Muscle layer of duodenum (tissue), 2 donors: ENCODE data around the gene CYP27B1.
A peak's percentile ranks its signal among the peaks of the same experiment; 100 is the strongest.

ENCODE experiments used
- H3K27ac ChIP-seq: one replicate; pipeline ENCODE4 v1.7.0; 2013; ENCODE audit warnings: mild to moderate bottlenecking, low read length
- H3K27me3 ChIP-seq: one replicate; pipeline ENCODE4 v1.7.0; 2013; ENCODE audit warnings: low read depth, mild to moderate bottlenecking, control low read depth, low read length
- H3K36me3 ChIP-seq, 2 donors: one replicate each; pipeline ENCODE4 v1.7.0; 2013; ENCODE audit warnings: low read length in 2 of 2, control low read depth in 1 of 2, mild to moderate bottlenecking in 1 of 2; ENCODE audit not compliant: insufficient read depth in 2 of 2, control insufficient read depth in 1 of 2
- H3K4me1 ChIP-seq, 2 donors: one replicate each; pipeline ENCODE4 v1.7.0; 2013; ENCODE audit warnings: low read length in 2 of 2, mild to moderate bottlenecking in 2 of 2, control low read depth in 1 of 2, moderate library complexity in 1 of 2; ENCODE audit not compliant: insufficient read depth in 2 of 2, control insufficient read depth in 1 of 2
- H3K4me3 ChIP-seq, 2 donors: one replicate each; pipeline ENCODE4 v1.7.0; 2013; ENCODE audit warnings: low read length in 2 of 2, low read depth in 1 of 2, mild to moderate bottlenecking in 1 of 2
- H3K9me3 ChIP-seq, 2 donors: one replicate each; pipeline ENCODE4 v1.7.0; 2013; ENCODE audit warnings: low read length in 2 of 2, control low read depth in 1 of 2, mild to moderate bottlenecking in 1 of 2; ENCODE audit not compliant: control insufficient read depth in 1 of 2
- donor health status: healthy.

Gene CYP27B1

GRCh38 chr12:57782608-57783465 is 16.0 kb upstream of the CYP27B1 start, which contains the start of gene TSFM:
TSS of gene TSFM (plus strand) at chr12:57782787. CDS start at chr12:57782802, 15 bp downstream.
- H3K27me3 ChIP-seq: no peaks in the 10 kb centered on the region
- peaks cover 0 to 16% of the 10 kb centered on the region in 2 donors for H3K4me1 ChIP-seq
- H3K4me3 ChIP-seq: peak within 1 kb of the TSS; percentile 86 to 87
- peaks cover 16 to 21% of the 10 kb centered on the region in 2 donors for H3K36me3 ChIP-seq
- H3K27ac ChIP-seq: peak within 1 kb of the TSS; percentile 50
- H3K9me3 ChIP-seq: no peaks in the 10 kb centered on the region

GRCh38 chr12:57782243-57782607 is 15.3 kb upstream of the CYP27B1 start:
- no peak overlapping the region for H3K27ac ChIP-seq
- no peaks in the 10 kb centered on the region for H3K27me3 ChIP-seq
- H3K9me3 ChIP-seq: no peaks in the 10 kb centered on the region
- peaks cover 0 to 16% of the 10 kb centered on the region in 2 donors for H3K4me1 ChIP-seq
- peak overlapping the region; percentile 86 to 87 for H3K4me3 ChIP-seq
- H3K36me3 ChIP-seq: peaks cover 15 to 16% of the 10 kb centered on the region in 2 donors

GRCh38 chr12:57781801-57782200 is 14.9 kb upstream of the CYP27B1 start:
- H3K27ac ChIP-seq: no peak overlapping the region
- peaks cover 0 to 16% of the 10 kb centered on the region in 2 donors for H3K4me1 ChIP-seq
- no peak overlapping the region for H3K4me3 ChIP-seq
- H3K36me3 ChIP-seq: peaks cover 11 to 14% of the 10 kb centered on the region in 2 donors
- no peaks in the 10 kb centered on the region for H3K9me3 ChIP-seq
- no peaks in the 10 kb centered on the region for H3K27me3 ChIP-seq

GRCh38 chr12:57781244-57781643 is 14.4 kb upstream of the CYP27B1 start:
- Histone ChIP-seq H3K4me1 (peaks cover 0 to 16% of the 10 kb centered on the region in 2 donors), H3K9me3 (no peaks in the 10 kb centered on the region), H3K27me3 (no peaks in the 10 kb centered on the region), H3K36me3 (peaks cover 5 to 8% of the 10 kb centered on the region in 2 donors), H3K4me3 (no peak overlapping the region), H3K27ac (no peak overlapping the region)

- peaks cover 0 to 16% of the 10 kb centered on the region in 2 donors for H3K4me1 ChIP-seq
- peaks cover 0 to 3% of the 10 kb centered on the region in 2 donors for H3K36me3 ChIP-seq
- no peaks in the 10 kb centered on the region for H3K27me3 ChIP-seq
- no peak overlapping the region for H3K27ac ChIP-seq
- H3K4me3 ChIP-seq: no peak overlapping the region
- no peaks in the 10 kb centered on the region for H3K9me3 ChIP-seq
These were observed 13.5 kb upstream of the CYP27B1 start for GRCh38 chr12:57780284-57780897.

- H3K4me1 ChIP-seq: peaks cover 0 to 16% of the 10 kb centered on the region in 2 donors
- H3K4me3 ChIP-seq: no peak overlapping the region
- H3K36me3 ChIP-seq: peaks cover 0 to 3% of the 10 kb centered on the region in 2 donors
- no peaks in the 10 kb centered on the region for H3K9me3 ChIP-seq
- H3K27ac ChIP-seq: no peak overlapping the region
- H3K27me3 ChIP-seq: no peaks in the 10 kb centered on the region
These were observed 12.9 kb upstream of the CYP27B1 start for GRCh38 chr12:57779736-57780135.

GRCh38 chr12:57777911-57778310 is 11.0 kb upstream of the CYP27B1 start:
- H3K4me1 ChIP-seq: peaks cover 0 to 9% of the 10 kb centered on the region in 2 donors
- no peaks in the 10 kb centered on the region for H3K9me3 ChIP-seq
- H3K27ac ChIP-seq: no peak overlapping the region
- no peak overlapping the region for H3K4me3 ChIP-seq
- no peaks in the 10 kb centered on the region for H3K27me3 ChIP-seq
- peaks cover 0 to 3% of the 10 kb centered on the region in 2 donors for H3K36me3 ChIP-seq

GRCh38 chr12:57777367-57777766 is 10.5 kb upstream of the CYP27B1 start:
- no peaks in the 10 kb centered on the region for H3K9me3 ChIP-seq
- H3K27me3 ChIP-seq: no peaks in the 10 kb centered on the region
- no peak overlapping the region for H3K27ac ChIP-seq
- no peak overlapping the region for H3K4me3 ChIP-seq
- H3K36me3 ChIP-seq: peaks cover 0 to 3% of the 10 kb centered on the region in 2 donors
- H3K4me1 ChIP-seq: peaks cover 0 to 9% of the 10 kb centered on the region in 2 donors

GRCh38 chr12:57776247-57776587 is 9.3 kb upstream of the CYP27B1 start:
- Histone ChIP-seq H3K27me3 (no peaks in the 10 kb centered on the region), H3K27ac (no peak overlapping the region), H3K4me1 (peaks cover 0 to 12% of the 10 kb centered on the region in 2 donors), H3K4me3 (no peak overlapping the region), H3K9me3 (no peaks in the 10 kb centered on the region), H3K36me3 (peaks cover 0 to 3% of the 10 kb centered on the region in 2 donors)

GRCh38 chr12:57775563-57776246 is 8.8 kb upstream of the CYP27B1 start:
- no peaks in the 10 kb centered on the region for H3K9me3 ChIP-seq
- H3K36me3 ChIP-seq: peaks cover 0 to 3% of the 10 kb centered on the region in 2 donors
- H3K27ac ChIP-seq: no peak overlapping the region
- no peak overlapping the region for H3K4me3 ChIP-seq
- peaks cover 0 to 17% of the 10 kb centered on the region in 2 donors for H3K4me1 ChIP-seq
- H3K27me3 ChIP-seq: no peaks in the 10 kb centered on the region

GRCh38 chr12:57775044-57775443 is 8.2 kb upstream of the CYP27B1 start:
- no peaks in the 10 kb centered on the region for H3K9me3 ChIP-seq
- no peaks in the 10 kb centered on the region for H3K27me3 ChIP-seq

More at GRCh38 chr12:57775044-57775443, 8.2 kb upstream of the CYP27B1 start:
- H3K4me1 ChIP-seq: peaks cover 0 to 17% of the 10 kb centered on the region in 2 donors
- no peak overlapping the region for H3K4me3 ChIP-seq
- peaks cover 0 to 3% of the 10 kb centered on the region in 2 donors for H3K36me3 ChIP-seq
- no peak overlapping the region for H3K27ac ChIP-seq
